CD8-positive, alpha-beta memory T cell (primary cell): ENCODE data around the gene MGAT4C. TPM values are rescaled to one million over a fixed set of nuclear protein-coding genes. Genes with fewer than 3 reads are reported as not detected.

ENCODE experiments used
- CTCF ChIA-PET: fragments of 350-600 bp; sonication (Branson Sonifier 250); formaldehyde crosslinking; loops from one replicate; lab custom pipeline; 2021; ENCODE audit warnings: antibody characterized with exemption; lab: Charles Lee
- POLR2A ChIA-PET: fragments of 350-600 bp; sonication (Branson Sonifier 250); formaldehyde crosslinking; loops from one replicate; lab custom pipeline; 2021; ENCODE audit warnings: antibody characterized with exemption; lab: Charles Lee
- DNase-seq, 5 donors: peaks; one replicate each; pipeline versions ENCODE4 v3.0.0 to v3.0.0-alpha.2; 2020 to 2022; ENCODE audit warnings: mixed read lengths in 1 of 5
- H3K27ac ChIP-seq: one replicate; pipeline ENCODE4 v1.7.0; 2013; ENCODE audit warnings: low read depth, mild to moderate bottlenecking, low read length, moderate library complexity
- H3K27me3 ChIP-seq: 2 replicates; pipeline ENCODE4 v1.7.0; 2013; ENCODE audit warnings: low read length, mild to moderate bottlenecking; ENCODE audit not compliant: insufficient read depth, poor library complexity, severe bottlenecking
- H3K36me3 ChIP-seq: 2 replicates; pipeline ENCODE4 v1.7.0; 2013; ENCODE audit warnings: mild to moderate bottlenecking, low read length, moderate library complexity; ENCODE audit not compliant: insufficient read depth
- H3K4me1 ChIP-seq: 2 replicates; pipeline ENCODE4 v1.7.0; 2013; ENCODE audit warnings: mild to moderate bottlenecking, low read length, moderate library complexity; ENCODE audit not compliant: insufficient read depth
- H3K4me3 ChIP-seq: 2 replicates; pipeline ENCODE4 v1.7.0; 2013; ENCODE audit warnings: mild to moderate bottlenecking, low read length
- H3K9me3 ChIP-seq: 2 replicates; pipeline ENCODE4 v1.7.0; 2013; ENCODE audit warnings: mild to moderate bottlenecking, low read length
- H3K27ac Mint-ChIP-seq, 8 donors: one replicate each; pipeline ENCODE4 v1.8.0; 2020 to 2021; ENCODE audit warnings: mixed read lengths in 8 of 8, mild to moderate bottlenecking in 6 of 8, inconsistent platforms in 3 of 8, moderate library complexity in 3 of 8
- H3K27me3 Mint-ChIP-seq, 2 donors: one replicate each; pipeline ENCODE4 v1.8.0; 2020 to 2021; ENCODE audit warnings: mixed read lengths in 2 of 2, mild to moderate bottlenecking in 1 of 2, moderate library complexity in 1 of 2
- H3K36me3 Mint-ChIP-seq, 3 donors: one replicate each; pipeline ENCODE4 v1.8.0; 2020 to 2021; ENCODE audit warnings: mixed read lengths in 3 of 3, inconsistent platforms in 1 of 3, mild to moderate bottlenecking in 1 of 3
- H3K4me1 Mint-ChIP-seq, 3 donors: one replicate each; pipeline ENCODE4 v1.8.0; 2020 to 2021; ENCODE audit warnings: mixed read lengths in 3 of 3, inconsistent platforms in 1 of 3, mild to moderate bottlenecking in 1 of 3
- H3K4me3 Mint-ChIP-seq, 7 donors: one replicate each; pipeline ENCODE4 v1.8.0; 2020 to 2021; ENCODE audit warnings: mixed read lengths in 7 of 7, mild to moderate bottlenecking in 6 of 7, moderate library complexity in 4 of 7, inconsistent platforms in 2 of 7
- H3K9me3 Mint-ChIP-seq, 5 donors: one replicate each; pipeline ENCODE4 v1.8.0; 2020 to 2022; ENCODE audit warnings: mixed read lengths in 5 of 5, mild to moderate bottlenecking in 3 of 5, moderate library complexity in 2 of 5, inconsistent platforms in 1 of 5
- polyA plus RNA-seq: library from polyadenylated mRNA; unstranded; fragments of 300-500 nt; fragmentation: Illumina TruSeq; gene quantifications from one replicate; pipeline ENCODE4 v1.2.3, GENCODE V29; 2021
- total RNA-seq, 2 experiments: library from RNA; stranded (reverse); gene quantifications; one replicate each; pipeline ENCODE4 v1.2.3, GENCODE V29; 2021

The MGAT4C gene
- total and polyA plus RNA-seq, 3 experiments from 2014 or later = not detected

DNA sequence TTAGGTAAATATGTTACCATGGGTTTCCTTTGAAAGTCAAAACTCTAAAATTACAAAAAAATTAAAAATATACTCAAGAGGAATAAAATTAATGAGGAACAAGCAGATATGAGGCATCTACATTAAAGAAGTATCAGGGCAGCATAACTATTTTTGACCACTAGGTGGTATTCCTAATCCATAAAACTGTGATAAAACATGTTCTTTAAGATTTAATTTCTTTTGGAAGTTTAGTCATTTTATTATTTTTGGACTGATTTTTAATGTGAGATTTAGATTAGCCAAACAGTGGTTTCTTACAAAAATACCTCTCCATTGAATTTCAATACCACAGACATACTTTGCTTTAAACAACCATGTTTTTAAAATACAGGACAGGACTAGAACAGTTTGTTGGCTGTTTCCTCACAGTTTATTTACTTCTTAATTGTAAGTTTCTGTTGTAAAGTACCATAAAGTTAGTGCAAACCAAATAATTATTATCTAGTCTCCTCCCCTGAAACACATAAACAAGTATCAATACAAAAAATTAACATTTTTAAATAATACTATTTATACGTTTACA lies 332.3 kb downstream of the MGAT4C start:
- Histone ChIP-seq H3K27ac (no peak overlapping the region), H3K4me3 (no peak overlapping the region), H3K4me1 (no peaks in the 10 kb centered on the region), H3K36me3 (no peaks in the 10 kb centered on the region), H3K9me3 (no peaks in the 10 kb centered on the region), H3K27me3 (no peaks in the 10 kb centered on the region)
- H3K36me3 Mint-ChIP-seq = no peaks in the 10 kb centered on the region
- ChIA-PET POLR2A (no interaction called here), CTCF (no interaction called here)
- H3K4me1 Mint-ChIP-seq = no peaks in the 10 kb centered on the region
- no peaks in the 10 kb centered on the region for H3K27me3 Mint-ChIP-seq
- no peak for DNase-seq
- no peak overlapping the region for H3K4me3 Mint-ChIP-seq
- H3K9me3 Mint-ChIP-seq = peaks cover 0 to 4% (median 2%) of the 10 kb centered on the region in 5 donors
- no peak overlapping the region for H3K27ac Mint-ChIP-seq

DNA sequence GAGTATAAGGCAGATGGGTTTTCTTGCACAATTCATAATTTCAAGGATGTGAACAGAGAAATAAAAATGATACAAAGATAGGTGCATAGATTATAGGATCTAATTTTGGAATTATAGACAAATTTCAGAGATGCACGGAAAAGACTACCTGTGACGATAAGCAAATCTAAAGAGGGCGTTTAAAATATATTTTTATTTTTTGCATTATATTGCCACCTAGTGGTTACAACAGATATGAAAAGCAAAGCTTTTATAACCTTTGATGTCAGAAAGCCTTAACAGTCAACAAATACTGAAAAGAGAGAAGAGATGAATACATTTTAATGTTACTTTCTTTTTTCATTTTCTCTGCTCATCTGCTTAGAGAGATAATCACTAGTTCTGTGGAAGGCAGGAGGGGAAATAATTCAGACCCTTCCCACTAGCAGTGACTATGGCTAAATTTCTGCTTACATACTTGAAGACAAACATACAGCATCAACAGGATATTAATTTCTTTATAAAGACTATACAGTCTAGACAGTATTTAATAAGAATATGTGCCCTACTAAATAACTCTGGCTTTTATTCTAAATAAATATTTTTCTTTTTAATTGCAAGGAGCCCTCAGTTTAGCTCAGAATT lies 335.8 kb downstream of the MGAT4C start:
- H3K9me3 ChIP-seq = no peaks in the 10 kb centered on the region
- Mint-ChIP-seq H3K27me3 (no peaks in the 10 kb centered on the region), H3K36me3 (no peaks in the 10 kb centered on the region), H3K9me3 (peaks cover 0 to under 1% (median 0%) of the 10 kb centered on the region in 5 donors), H3K4me3 (no peak overlapping the region), H3K4me1 (no peaks in the 10 kb centered on the region), H3K27ac (no peak overlapping the region)
- H3K27me3 ChIP-seq = no peaks in the 10 kb centered on the region
- H3K27ac ChIP-seq = no peak overlapping the region
- no peaks in the 10 kb centered on the region for H3K36me3 ChIP-seq
- DNase-seq = peak in 1 of 5 donors; percentile 4
- ChIA-PET POLR2A (no interaction called here), CTCF (no interaction called here)
- no peaks in the 10 kb centered on the region for H3K4me1 ChIP-seq
- no peak overlapping the region for H3K4me3 ChIP-seq
